ENCODE results near the gene RHBG.

DNA sequence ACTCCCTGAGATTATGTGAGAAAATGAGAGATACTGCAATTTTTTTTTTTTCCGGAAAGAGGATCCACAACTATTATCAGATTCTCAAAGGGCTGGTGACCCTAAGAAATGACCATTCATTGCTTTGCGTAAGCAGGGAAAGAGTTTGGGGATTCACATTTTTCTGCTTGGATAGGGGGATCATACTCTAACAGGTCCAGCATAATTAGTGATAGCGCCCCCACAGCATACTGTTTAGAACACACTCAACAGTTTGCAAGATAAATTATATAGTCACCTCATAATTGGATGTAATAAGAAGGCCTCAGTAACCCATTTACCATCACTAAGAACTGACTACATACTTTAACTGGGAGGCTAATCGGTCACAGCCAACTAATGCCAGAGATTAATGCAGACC is 32.8 kb upstream of the RHBG start:
- TF ChIP-seq, protein P1, sequence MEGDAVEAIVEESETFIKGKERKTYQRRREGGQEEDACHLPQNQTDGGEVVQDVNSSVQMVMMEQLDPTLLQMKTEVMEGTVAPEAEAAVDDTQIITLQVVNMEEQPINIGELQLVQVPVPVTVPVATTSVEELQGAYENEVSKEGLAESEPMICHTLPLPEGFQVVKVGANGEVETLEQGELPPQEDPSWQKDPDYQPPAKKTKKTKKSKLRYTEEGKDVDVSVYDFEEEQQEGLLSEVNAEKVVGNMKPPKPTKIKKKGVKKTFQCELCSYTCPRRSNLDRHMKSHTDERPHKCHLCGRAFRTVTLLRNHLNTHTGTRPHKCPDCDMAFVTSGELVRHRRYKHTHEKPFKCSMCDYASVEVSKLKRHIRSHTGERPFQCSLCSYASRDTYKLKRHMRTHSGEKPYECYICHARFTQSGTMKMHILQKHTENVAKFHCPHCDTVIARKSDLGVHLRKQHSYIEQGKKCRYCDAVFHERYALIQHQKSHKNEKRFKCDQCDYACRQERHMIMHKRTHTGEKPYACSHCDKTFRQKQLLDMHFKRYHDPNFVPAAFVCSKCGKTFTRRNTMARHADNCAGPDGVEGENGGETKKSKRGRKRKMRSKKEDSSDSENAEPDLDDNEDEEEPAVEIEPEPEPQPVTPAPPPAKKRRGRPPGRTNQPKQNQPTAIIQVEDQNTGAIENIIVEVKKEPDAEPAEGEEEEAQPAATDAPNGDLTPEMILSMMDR (IDR thresholded peaks at IDR 0.05; ENCODE audit: poor library complexity), result peak; percentile 18
- TF ChIP-seq EZH2 (IDR thresholded peaks at IDR 0.05; ENCODE audit: borderline replicate concordance) (no peak), EZH2phosphoT487 (IDR thresholded peaks at IDR 0.05; ENCODE audit: low read depth, severe bottlenecking, unreplicated experiment) (no peak)

Measured in hepatocyte (in vitro differentiated cells).